IMR-90 (cell line): Measurements from ENCODE around the gene STRA6. TPM values are rescaled to one million over a fixed set of nuclear protein-coding genes. Genes with fewer than 3 reads are reported as not detected.

Experiments
- ATAC-seq: fragments of 200-7000 bp; cut with Tn5 transposase; 2 replicates; pipeline ENCODE4 v1.9.1; 2020; ENCODE audit warnings: low read depth, mild to moderate bottlenecking, moderate library complexity
- BruUV-seq: library from RNA; stranded (reverse); fragments of 400-500 nt; replicated peaks from 2 replicates; lab custom pipeline; 2021; lab: Mats Ljungman, UMichigan
- CTCF ChIA-PET: fragments of 300-600 bp; formaldehyde crosslinking; extraction: SDS; loops from one replicate; lab custom pipeline; 2021; ENCODE audit warnings: antibody characterized with exemption; lab: Yijun Ruan, JAX
- POLR2A ChIA-PET: fragments of 300-600 bp; sonication (Branson Sonifier 250); formaldehyde crosslinking; loops from one replicate; lab custom pipeline; 2022; ENCODE audit warnings: antibody characterized with exemption; ENCODE audit not compliant: unreplicated experiment; lab: Charles Lee
- DNase-seq: peaks from one replicate; pipeline ENCODE4 v3.0.0; 2013
- H2AFZ ChIP-seq: replicated peaks from 2 replicates; pipeline ENCODE3; 2013; ENCODE audit warnings: low read length, mild to moderate bottlenecking; ENCODE audit not compliant: poor library complexity
- H2AK5ac ChIP-seq: 2 replicates; pipeline ENCODE4 v1.6.1; 2013; ENCODE audit warnings: low read depth, low read length, inconsistent platforms
- H2AK9ac ChIP-seq: replicated peaks from 2 replicates; pipeline ENCODE3; 2013; ENCODE audit warnings: mild to moderate bottlenecking, low read depth, low read length, moderate library complexity; ENCODE audit not compliant: poor library complexity
- H2BK120ac ChIP-seq: 2 replicates; pipeline ENCODE4 v1.6.1; 2013; ENCODE audit warnings: low read depth, low read length, inconsistent platforms
- H2BK15ac ChIP-seq: 3 replicates; pipeline ENCODE4 v1.6.1; 2013; ENCODE audit warnings: low read depth, low read length, inconsistent platforms
- H2BK20ac ChIP-seq: 2 replicates; pipeline ENCODE4 v1.6.1; 2013; ENCODE audit warnings: low read depth, mild to moderate bottlenecking, inconsistent platforms, low read length, moderate library complexity
- H2BK5ac ChIP-seq: 2 replicates; pipeline ENCODE4 v1.6.1; 2013; ENCODE audit warnings: mild to moderate bottlenecking, low read depth, low read length, inconsistent platforms; ENCODE audit not compliant: poor library complexity, severe bottlenecking
- H3K14ac ChIP-seq: replicated peaks from 2 replicates; pipeline ENCODE4 v1.6.1; 2013; ENCODE audit warnings: low read depth, low read length, inconsistent platforms
- H3K18ac ChIP-seq: 2 replicates; pipeline ENCODE4 v1.6.1; 2013; ENCODE audit warnings: low read depth, low read length, control low read depth
- H3K23ac ChIP-seq: 2 replicates; pipeline ENCODE4 v1.6.1; 2013; ENCODE audit warnings: low read depth, low read length, inconsistent platforms
- H3K27ac ChIP-seq: 2 replicates; pipeline ENCODE4 v1.5.1; 2013; ENCODE audit warnings: mild to moderate bottlenecking, control low read depth, low read length; ENCODE audit not compliant: insufficient read depth
- H3K27me3 ChIP-seq: 2 replicates; pipeline ENCODE4 v1.6.1; 2013; ENCODE audit warnings: low read length; ENCODE audit not compliant: control insufficient read depth, insufficient read depth
- H3K36me3 ChIP-seq: 2 replicates; pipeline ENCODE4 v1.6.1; 2013; ENCODE audit warnings: low read length, mixed read lengths; ENCODE audit not compliant: control insufficient read depth, insufficient read depth
- H3K4ac ChIP-seq: 2 replicates; pipeline ENCODE4 v1.6.1; 2013; ENCODE audit warnings: low read depth, low read length, inconsistent platforms
- H3K4me1 ChIP-seq: 2 replicates; pipeline ENCODE4 v1.6.1; 2013; ENCODE audit warnings: low read length, mixed read lengths; ENCODE audit not compliant: control insufficient read depth, insufficient read depth
- H3K4me2 ChIP-seq: 2 replicates; pipeline ENCODE4 v1.6.1; 2013; ENCODE audit warnings: low read depth, mild to moderate bottlenecking, control low read depth, low read length, moderate library complexity
- H3K4me3 ChIP-seq: 2 replicates; pipeline ENCODE4 v1.5.1; 2013; ENCODE audit warnings: low read depth, mild to moderate bottlenecking, control low read depth, low read length, moderate library complexity; ENCODE audit not compliant: insufficient read depth
- H3K56ac ChIP-seq: 2 replicates; pipeline ENCODE4 v1.6.1; 2013; ENCODE audit warnings: low read length, inconsistent platforms; ENCODE audit not compliant: insufficient read depth; ENCODE audit errors: extremely low read depth
- H3K79me1 ChIP-seq, 2 experiments: 2 replicates each; pipeline ENCODE4 v1.6.1; 2013; ENCODE audit warnings: low read length in 2 of 2, inconsistent platforms in 1 of 2, low read depth in 1 of 2
- H3K9ac ChIP-seq: 2 replicates; pipeline ENCODE4 v1.6.1; 2013; ENCODE audit warnings: low read depth, low read length, control low read depth
- H3K9me1 ChIP-seq: 2 replicates; pipeline ENCODE4 v1.6.1; 2013; ENCODE audit warnings: low read length, inconsistent platforms; ENCODE audit not compliant: insufficient read depth
- H3K9me3 ChIP-seq: 2 replicates; pipeline ENCODE4 v1.6.1; 2013; ENCODE audit warnings: low read length; ENCODE audit not compliant: control insufficient read depth, insufficient read depth
- H4K20me1 ChIP-seq: 2 replicates; pipeline ENCODE4 v1.6.1; 2013; ENCODE audit warnings: low read length, inconsistent platforms; ENCODE audit not compliant: insufficient read depth
- H4K5ac ChIP-seq: 2 replicates; pipeline ENCODE4 v1.6.1; 2013; ENCODE audit warnings: mild to moderate bottlenecking, low read depth, low read length, control low read depth
- H4K8ac ChIP-seq, 2 experiments: 2 replicates each; pipeline ENCODE4 v1.6.1; 2013; ENCODE audit warnings: low read depth in 2 of 2, low read length in 2 of 2, control low read depth in 1 of 2, inconsistent platforms in 1 of 2
- H4K91ac ChIP-seq: 2 replicates; pipeline ENCODE4 v1.6.1; 2013; ENCODE audit warnings: low read depth, low read length, inconsistent platforms; ENCODE audit not compliant: insufficient read depth
- CEBPB ChIP-seq: IDR thresholded peaks from 2 replicates; pipeline ENCODE4 v1.6.1; 2012; ENCODE audit warnings: low read depth, low read length, improper control_type of control experiment
- ELK1 ChIP-seq: fragments of 150-350 bp; IDR thresholded peaks from 2 replicates; pipeline ENCODE4 v1.6.1; 2016; ENCODE audit warnings: low read depth, mild to moderate bottlenecking, low read length, moderate library complexity, borderline replicate concordance
- FOS ChIP-seq: fragments of 150-350 bp; IDR thresholded peaks from 2 replicates; pipeline ENCODE4 v1.6.1; 2016; ENCODE audit warnings: low read depth, low read length
- MAZ ChIP-seq: IDR thresholded peaks from 2 replicates; pipeline ENCODE4 v1.6.1; 2012; ENCODE audit warnings: low read depth, mild to moderate bottlenecking, low read length, improper control_type of control experiment, moderate library complexity, borderline replicate concordance
- MXI1 ChIP-seq: IDR thresholded peaks from 2 replicates; pipeline ENCODE4 v1.6.1; 2012; ENCODE audit warnings: low read depth, mild to moderate bottlenecking, low read length, moderate library complexity, borderline replicate concordance
- NFE2L2 ChIP-seq: fragments of 150-350 bp; IDR thresholded peaks from 2 replicates; pipeline ENCODE4 v1.6.1; 2016; ENCODE audit warnings: low read depth, mild to moderate bottlenecking, low read length
- RAD21 ChIP-seq: IDR thresholded peaks from 2 replicates; pipeline ENCODE4 v1.6.1; 2012; ENCODE audit warnings: low read length, improper control_type of control experiment
- RCOR1 ChIP-seq: IDR thresholded peaks from 2 replicates; pipeline ENCODE4 v1.6.1; 2012; ENCODE audit warnings: mild to moderate bottlenecking, low read length, improper control_type of control experiment; ENCODE audit not compliant: insufficient replicate concordance
- WGBS, 2 experiments: methylation state at CpG; one replicate each; pipeline versions ENCODE4 v1.1.5 to v1.1.7; 2013; ENCODE audit warnings: missing lambda C conversion rate in 2 of 2; ENCODE audit not compliant: insufficient read length in 1 of 2; ENCODE audit errors: extremely low coverage in 2 of 2; 5-methylcytosine and 5-hydroxymethylcytosine counted together
- dilution Hi-C: fragments of 300-500 bp; cut with HindIII; formaldehyde crosslinking; loops from one replicate; pipeline ENCODE4 v1.14.3; 2018; ENCODE audit warnings: low sequenced_read_pairs; ENCODE audit not compliant: unreplicated experiment
- in situ Hi-C: fragments of 300-500 bp; cut with MboI; formaldehyde crosslinking; loops from 3 replicates; pipeline ENCODE4 v1.14.3; 2019; ENCODE audit warnings: low sequenced_read_pairs, inconsistent platforms, mixed read lengths
- intact Hi-C: fragments of 100-400 bp; cut with micrococcal nuclease; formaldehyde crosslinking; loops from 2 replicates; pipeline ENCODE4 v1.10.0; 2022
- polyA plus RNA-seq, 3 experiments: library from polyadenylated mRNA; depleted of rRNA; stranded (reverse); fragments of >200 nt; gene quantifications; 2 replicates each; pipeline ENCODE4 v1.2.3, GENCODE V29; 2012; ENCODE audit warnings: low replicate concordance in 1 of 3
- total RNA-seq: library from RNA; depleted of rRNA; stranded (reverse); fragments of >200 nt; gene quantifications from 2 replicates; pipeline ENCODE4 v1.2.3, GENCODE V29; 2012

STRA6 gene
- total and polyA plus RNA-seq, 2 of the 4 experiments (the other 2 are of a cell fraction): 0.17 TPM; not detected in 1

GRCh38 chr15:74179101-74179841 lies 23.3 kb downstream of the STRA6 start:
- CTCF ChIA-PET: no interaction called here
- TF ChIP-seq RAD21 (0 out of 2 replicates have a peak, but pooled peaks have one; percentile 17), NFE2L2 (no peak), CEBPB (peak; percentile 53), MXI1 (no peak), ELK1 (no peak), MAZ (peak; percentile 60; the same call in 1 of the 2 replicates), FOS (peak; percentile 51; the same call in 1 of the 2 replicates), RCOR1 (peak; percentile 55)
- no TSS peak for BruUV-seq
- H3K9me3 ChIP-seq: no peaks in the 10 kb centered on the region
- WGBS, 2 experiments: 28% methylated on average over 3 of the region's 13 CpGs; no CpG with 5 or more reads in 1 of the 2 experiments
- in situ Hi-C loops (no loop called here), dilution Hi-C loops (no loop called here), intact Hi-C loops (no loop called here)
- no peak overlapping the region for H3K56ac ChIP-seq
- peak overlapping the region; percentile 12; the same call in 1 of the 3 replicates for H2BK15ac ChIP-seq
- H3K27me3 ChIP-seq: peaks cover 4% of the 10 kb centered on the region; the same call in 1 of the 2 replicates
- H3K14ac ChIP-seq: peak overlapping the region; percentile 28; the same call in 1 of the 2 replicates
- no peak overlapping the region for H3K18ac ChIP-seq
- H2BK120ac ChIP-seq: 0 out of 2 replicates have a peak overlapping the region, but pooled peaks have one; percentile 23
- H3K4me1 ChIP-seq: peaks cover 26% of the 10 kb centered on the region
- no peak overlapping the region; the same call in 1 of the 2 replicates for H3K4me2 ChIP-seq
- H3K79me1 ChIP-seq: no peaks in the 10 kb centered on the region
- H3K9me1 ChIP-seq: peaks cover 29% of the 10 kb centered on the region
- peaks cover 6% of the 10 kb centered on the region; the same call in 1 of the 2 replicates for H4K20me1 ChIP-seq
- peak overlapping the region; percentile 57 for H2AK5ac ChIP-seq
- H3K36me3 ChIP-seq: no peaks in the 10 kb centered on the region
- POLR2A ChIA-PET: no interaction called here
- ATAC-seq (peak; percentile 97), DNase-seq (peak; percentile 86)
- peak overlapping the region; percentile 28 for H3K4ac ChIP-seq
- no peak overlapping the region for H3K27ac ChIP-seq
- no peak overlapping the region for H3K23ac ChIP-seq
- peak overlapping the region; percentile 58 for H2AK9ac ChIP-seq
- no peak overlapping the region for H3K9ac ChIP-seq
- no peak overlapping the region for H2BK5ac ChIP-seq
- no peak overlapping the region for H3K4me3 ChIP-seq
- peak overlapping the region; percentile 27; the same call in 1 of the 2 replicates for H4K91ac ChIP-seq
- H2AFZ ChIP-seq: peak overlapping the region; percentile 81
- no peak overlapping the region for H4K5ac ChIP-seq
- peak overlapping the region in 1 of 2 experiments; percentile 17; a peak in 1 of 4 replicates for H4K8ac ChIP-seq
- H2BK20ac ChIP-seq: no peak overlapping the region; the same call in 1 of the 2 replicates
